ENCODE results near the gene PXT1.

- TF ChIP-seq CTCF (conservative IDR thresholded peaks at IDR 0.05 in 1 of 2, IDR thresholded peaks at IDR 0.05 in 1 of 2; ENCODE audit: low read depth in 1 of 2, low read length in 2 of 2) (no peak), EZH2 (IDR thresholded peaks at IDR 0.05; ENCODE audit: low read length, missing control alignments) (no peak)
These were observed 38.5 kb downstream of the PXT1 start for GRCh38 chr6:36404164-36404563.

All from fibroblast of lung (primary cell).